Stimulated activated effector memory CD8-positive, alpha-beta T cell treated with anti-CD3 and anti-CD28 coated beads, Interleukin-12 subunit alpha, Interleukin-12 subunit beta, amount 100 ng/mL, for 72 hours (primary cell): ENCODE data around the gene PFDN2.

Experiments used
- ATAC-seq: fragments of 150-1000 bp; cut with Tn5 transposase; 2 replicates; pipeline ENCODE4 v1.10.0; 2021
- DNase-seq, 2 donors: peaks; one replicate each; pipeline ENCODE4 v3.0.0; 2021 to 2022; ENCODE audit warnings: low spot score in 2 of 2
- H3K27ac Mint-ChIP-seq: one replicate; pipeline ENCODE4 v1.8.0; 2022; ENCODE audit warnings: mild to moderate bottlenecking, mixed read lengths
- H3K36me3 Mint-ChIP-seq: one replicate; pipeline ENCODE4 v1.8.0; 2022; ENCODE audit warnings: mild to moderate bottlenecking, mixed read lengths
- H3K4me1 Mint-ChIP-seq: one replicate; pipeline ENCODE4 v1.8.0; 2022; ENCODE audit warnings: mixed read lengths
- H3K4me3 Mint-ChIP-seq: one replicate; pipeline ENCODE4 v1.8.0; 2022; ENCODE audit warnings: mild to moderate bottlenecking, mixed read lengths
- H3K9me3 Mint-ChIP-seq: one replicate; pipeline ENCODE4 v1.8.0; 2022; ENCODE audit warnings: mixed read lengths

The PFDN2 gene

DNA sequence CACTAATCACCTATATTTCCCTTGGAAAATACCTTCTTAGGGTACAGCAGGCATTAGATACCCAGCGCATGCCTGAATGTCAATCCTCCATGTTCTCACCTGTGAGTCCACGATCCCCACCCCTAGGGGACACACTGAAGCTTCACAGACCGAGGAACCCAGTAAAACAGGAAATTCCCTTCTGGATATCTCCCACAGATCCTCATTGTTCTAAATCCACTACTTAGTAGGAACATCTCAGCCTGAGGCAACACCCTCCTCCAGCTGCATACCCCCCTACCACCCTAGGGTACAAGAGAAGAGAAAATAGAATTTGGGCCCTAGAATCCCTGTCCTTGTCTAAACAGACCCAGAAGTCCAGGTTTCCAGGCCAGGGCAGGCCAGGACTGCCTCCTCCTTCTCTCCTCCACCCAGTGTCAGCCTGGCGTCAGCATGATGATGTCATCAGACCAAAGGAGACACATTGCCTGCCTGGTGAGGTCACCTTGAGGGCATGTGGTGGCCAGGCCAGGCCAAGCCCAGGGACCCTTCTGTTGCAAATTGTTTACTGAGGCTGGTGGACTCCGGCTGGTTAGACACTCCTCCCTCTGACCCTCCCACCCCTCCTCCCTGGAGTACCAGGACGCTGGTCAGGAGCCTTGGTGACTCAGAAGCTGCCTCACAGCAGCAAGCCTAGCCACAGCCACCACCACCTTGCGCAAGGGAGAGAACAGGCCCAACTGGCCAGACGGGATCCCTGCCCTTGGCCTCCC lies 34.7 kb downstream of the PFDN2 start:
- H3K27ac Mint-ChIP-seq = peak overlapping the region; percentile 32
- DNase-seq (no peak), ATAC-seq (peak; percentile 71)

DNA sequence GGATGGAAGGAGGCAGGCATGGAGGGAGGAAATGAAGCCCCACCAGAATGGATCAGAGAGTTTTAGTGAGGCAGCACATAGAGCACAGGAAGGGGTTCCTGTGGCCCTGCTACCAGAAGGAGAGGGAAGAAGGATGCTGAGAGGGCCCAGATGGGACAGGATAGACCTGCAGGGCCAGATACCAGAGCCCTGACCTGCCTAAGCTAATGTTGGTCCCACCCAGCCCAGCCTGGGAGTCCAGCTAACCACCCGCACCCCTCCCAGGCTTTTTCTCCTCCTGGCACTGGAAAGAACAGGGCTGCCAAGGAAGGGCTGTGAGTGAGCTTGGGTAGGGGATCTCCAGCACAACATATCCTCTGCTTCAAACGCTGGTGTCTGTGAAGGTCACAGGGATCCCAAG lies 35.4 kb downstream of the PFDN2 start:
- H3K9me3 Mint-ChIP-seq = no peaks in the 10 kb centered on the region
- ATAC-seq = no peak

More for the DNA sequence above, 34.7 kb downstream of the PFDN2 start:
- no peaks in the 10 kb centered on the region for H3K36me3 Mint-ChIP-seq
- no peaks in the 10 kb centered on the region for H3K9me3 Mint-ChIP-seq
- no peak overlapping the region for H3K4me3 Mint-ChIP-seq
- no peaks in the 10 kb centered on the region for H3K4me1 Mint-ChIP-seq

DNA sequence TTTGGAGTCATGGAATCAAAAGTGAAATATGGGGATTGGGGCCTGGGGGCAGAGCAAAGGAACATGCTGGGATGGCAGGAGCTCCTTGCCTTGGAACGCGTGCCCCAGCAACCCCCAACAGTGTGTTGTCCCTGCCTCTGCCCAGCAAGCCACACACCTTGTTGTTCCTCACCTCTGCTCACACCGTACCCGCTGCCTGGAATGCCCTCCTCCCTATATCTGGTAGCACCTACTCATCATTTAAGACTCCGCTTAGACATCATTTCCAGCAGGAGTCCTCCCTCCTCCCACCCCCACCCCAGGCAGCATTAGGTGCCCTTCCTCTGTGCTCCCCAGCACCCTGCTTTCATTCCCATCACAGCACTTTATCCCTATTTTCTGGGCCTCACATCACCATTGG lies 36.3 kb downstream of the PFDN2 start:
- H3K27ac Mint-ChIP-seq = no peak overlapping the region
- H3K9me3 Mint-ChIP-seq = no peaks in the 10 kb centered on the region
- H3K4me1 Mint-ChIP-seq = no peaks in the 10 kb centered on the region
- no peak for DNase-seq
- ATAC-seq = no peak
- H3K4me3 Mint-ChIP-seq = no peak overlapping the region
- H3K36me3 Mint-ChIP-seq = no peaks in the 10 kb centered on the region

More for the DNA sequence above, 35.4 kb downstream of the PFDN2 start:
- no peak overlapping the region for H3K4me3 Mint-ChIP-seq
- H3K36me3 Mint-ChIP-seq = no peaks in the 10 kb centered on the region
- peak overlapping the region; percentile 50 for H3K27ac Mint-ChIP-seq
- H3K4me1 Mint-ChIP-seq = no peaks in the 10 kb centered on the region
- DNase-seq = no peak

DNA sequence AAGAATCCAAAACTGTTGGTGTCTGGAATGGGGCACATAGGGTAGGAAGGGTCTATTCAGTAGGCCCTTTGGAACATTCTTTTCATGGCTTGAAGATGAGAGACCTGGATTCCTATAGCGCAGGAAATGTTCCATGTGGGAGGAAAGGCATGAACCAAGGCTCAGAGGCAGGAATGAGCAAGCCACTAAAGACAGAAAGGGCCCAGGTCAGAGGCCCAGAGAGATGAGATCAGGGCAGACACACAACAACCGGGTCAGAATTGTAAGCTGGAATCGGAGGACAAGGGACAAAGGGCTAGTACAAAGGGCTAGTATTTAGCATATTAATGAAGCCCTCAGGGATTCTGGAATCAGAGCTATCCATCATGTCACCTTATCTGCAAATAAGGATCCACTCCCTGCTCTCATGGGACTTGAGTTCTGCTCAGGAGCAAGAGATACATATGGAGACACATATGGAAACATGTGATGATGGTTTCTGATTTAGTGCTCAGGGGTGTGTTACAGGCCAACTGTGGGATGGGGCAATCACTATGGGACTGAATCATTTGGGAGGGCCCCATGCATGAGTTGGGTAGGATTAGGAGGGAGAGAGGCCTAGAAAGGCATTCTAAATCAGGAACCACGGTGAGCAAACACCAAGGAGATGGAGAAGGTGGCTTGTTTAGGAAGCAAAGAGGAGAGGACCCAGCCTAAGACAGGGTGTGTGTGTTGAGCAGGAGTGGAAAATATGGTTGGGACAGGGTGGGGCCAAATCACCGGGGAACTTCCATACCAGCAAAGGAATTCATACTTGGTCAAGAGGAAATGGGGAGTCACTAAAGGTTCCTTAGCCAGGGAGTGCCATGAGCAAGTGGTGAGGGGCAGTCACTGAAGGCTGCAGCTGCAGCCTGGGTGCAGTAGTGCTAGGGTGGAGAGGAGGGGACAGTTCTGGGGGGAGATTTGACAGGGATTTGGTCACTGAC lies 37.1 kb downstream of the PFDN2 start:
- H3K4me3 Mint-ChIP-seq = no peak overlapping the region
- peak overlapping the region; percentile 7 for H3K27ac Mint-ChIP-seq
- no peaks in the 10 kb centered on the region for H3K36me3 Mint-ChIP-seq
- ATAC-seq = no peak
- no peaks in the 10 kb centered on the region for H3K4me1 Mint-ChIP-seq
- DNase-seq = no peak
- no peaks in the 10 kb centered on the region for H3K9me3 Mint-ChIP-seq

DNA sequence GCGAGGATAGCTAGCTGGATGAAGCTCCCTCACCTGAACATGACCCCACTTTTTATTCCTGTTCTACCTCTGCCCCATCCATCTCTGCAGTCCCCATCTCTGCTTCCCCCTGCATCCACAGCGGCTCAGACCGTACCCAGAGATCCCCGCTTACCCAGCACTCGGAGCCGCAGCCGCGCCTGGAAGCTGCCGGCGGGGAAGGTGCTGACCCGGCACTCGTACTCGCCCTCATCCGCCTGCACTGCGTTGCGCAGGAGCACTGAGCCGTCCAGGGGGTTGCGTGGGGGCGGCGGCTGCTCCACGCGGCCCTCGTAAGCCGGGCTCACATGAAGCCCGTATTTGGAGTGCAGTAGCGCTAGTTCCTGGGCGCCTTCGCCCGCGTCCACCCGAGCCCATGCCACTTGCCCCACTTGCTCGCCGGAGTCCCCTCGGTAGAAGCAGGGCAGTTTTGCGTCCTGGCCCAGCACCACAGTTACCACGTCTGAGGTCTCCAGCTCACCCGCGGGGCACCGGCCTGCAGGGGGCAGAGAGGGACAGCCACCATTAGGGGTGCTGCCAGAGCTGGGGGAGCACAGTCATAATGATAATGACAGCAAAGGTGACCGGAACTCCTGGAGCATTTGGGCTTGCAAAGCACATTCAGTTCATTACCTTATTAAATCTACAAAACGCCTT lies 38.3 kb downstream of the PFDN2 start:
- Mint-ChIP-seq H3K27ac (no peak overlapping the region), H3K4me3 (no peak overlapping the region), H3K36me3 (no peaks in the 10 kb centered on the region), H3K9me3 (no peaks in the 10 kb centered on the region), H3K4me1 (peaks cover under 1% of the 10 kb centered on the region)
- no peak for DNase-seq
- no peak for ATAC-seq

DNA sequence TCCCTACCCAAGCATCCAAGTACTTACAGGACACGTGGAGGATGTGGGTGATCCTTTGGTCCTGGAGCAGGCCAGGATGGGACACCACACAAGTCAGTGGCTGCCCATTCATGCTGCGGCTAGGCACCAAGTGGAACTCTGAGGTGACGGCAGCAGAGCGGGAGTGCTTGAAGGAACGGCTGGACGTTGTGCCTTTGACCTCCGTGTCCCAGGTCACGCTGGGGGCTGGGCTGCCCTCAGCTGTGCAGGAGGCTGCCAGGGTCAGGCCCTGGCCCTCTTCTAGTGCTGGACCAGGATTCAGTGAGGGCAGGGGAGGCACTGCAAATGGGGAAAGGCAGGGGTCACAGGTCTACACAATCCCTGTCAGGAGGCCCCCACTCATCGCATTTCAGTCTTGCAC lies 40.4 kb downstream of the PFDN2 start:
- no peak overlapping the region for H3K27ac Mint-ChIP-seq
- ATAC-seq = no peak
- no peak for DNase-seq
- peaks cover 12% of the 10 kb centered on the region for H3K4me1 Mint-ChIP-seq
- no peaks in the 10 kb centered on the region for H3K36me3 Mint-ChIP-seq
- no peaks in the 10 kb centered on the region for H3K9me3 Mint-ChIP-seq
- H3K4me3 Mint-ChIP-seq = no peak overlapping the region

DNA sequence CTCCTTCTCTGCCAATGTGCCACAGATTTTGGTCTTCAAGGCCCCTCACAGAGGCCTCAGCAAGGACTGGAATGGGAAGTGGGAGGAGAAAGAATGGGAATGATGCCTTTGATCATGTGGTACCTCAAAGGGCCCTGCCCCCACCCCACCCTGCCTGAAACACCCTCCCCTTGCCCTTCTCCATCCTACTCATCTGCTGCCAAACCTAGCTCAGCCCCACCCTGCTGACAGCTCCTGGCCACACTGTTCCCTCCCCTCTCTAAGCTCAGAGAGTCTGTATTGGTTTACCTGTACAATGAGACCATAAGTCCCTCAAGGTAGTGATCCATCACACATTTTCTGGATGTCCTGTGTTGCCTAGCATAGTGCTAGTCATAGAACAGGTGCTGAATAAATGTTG lies 41.4 kb downstream of the PFDN2 start:
- no peaks in the 10 kb centered on the region for H3K9me3 Mint-ChIP-seq
- DNase-seq = no peak
- H3K36me3 Mint-ChIP-seq = no peaks in the 10 kb centered on the region

DNA sequence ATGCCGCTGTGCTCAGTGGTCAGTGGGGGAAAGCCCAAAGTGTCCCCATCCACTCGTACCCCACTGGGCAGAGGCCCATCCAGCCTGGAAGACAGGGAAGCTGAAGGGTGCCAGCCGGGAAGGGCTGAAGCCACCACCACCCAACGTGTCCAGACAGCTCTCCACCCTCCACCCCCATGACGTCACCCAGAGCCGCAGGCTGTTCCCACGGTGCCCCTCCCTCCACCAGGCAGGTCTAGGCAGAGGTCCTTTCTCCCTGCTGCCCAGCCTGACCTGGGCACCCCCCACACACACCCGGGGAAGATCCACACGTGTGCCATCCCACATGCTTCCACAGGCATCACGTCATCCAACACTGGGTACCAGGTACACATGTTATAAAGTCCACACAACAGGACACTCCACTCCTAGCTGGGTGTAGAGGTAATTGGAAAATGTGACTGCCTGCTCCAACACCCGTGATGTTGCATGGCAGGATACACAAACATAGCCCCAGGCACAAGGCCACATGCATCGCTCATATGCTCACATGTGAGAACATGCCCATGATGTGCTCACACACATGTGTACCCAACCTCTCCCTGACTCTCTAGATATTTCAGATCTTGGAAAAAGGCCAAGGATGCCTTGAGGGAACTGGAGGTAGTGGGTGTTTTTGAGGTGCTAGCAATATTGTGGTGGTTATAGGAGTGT lies 43.0 kb downstream of the PFDN2 start:
- no peaks in the 10 kb centered on the region for H3K9me3 Mint-ChIP-seq
- DNase-seq (no peak), ATAC-seq (no peak)
- H3K36me3 Mint-ChIP-seq = peaks cover 5% of the 10 kb centered on the region
- H3K4me3 Mint-ChIP-seq = no peak overlapping the region
- H3K4me1 Mint-ChIP-seq = peaks cover 38% of the 10 kb centered on the region
- H3K27ac Mint-ChIP-seq = peak overlapping the region; percentile 43

More for the DNA sequence above, 41.4 kb downstream of the PFDN2 start:
- no peak overlapping the region for H3K27ac Mint-ChIP-seq
- no peak for ATAC-seq
- H3K4me3 Mint-ChIP-seq = no peak overlapping the region
- H3K4me1 Mint-ChIP-seq = peaks cover 22% of the 10 kb centered on the region

DNA sequence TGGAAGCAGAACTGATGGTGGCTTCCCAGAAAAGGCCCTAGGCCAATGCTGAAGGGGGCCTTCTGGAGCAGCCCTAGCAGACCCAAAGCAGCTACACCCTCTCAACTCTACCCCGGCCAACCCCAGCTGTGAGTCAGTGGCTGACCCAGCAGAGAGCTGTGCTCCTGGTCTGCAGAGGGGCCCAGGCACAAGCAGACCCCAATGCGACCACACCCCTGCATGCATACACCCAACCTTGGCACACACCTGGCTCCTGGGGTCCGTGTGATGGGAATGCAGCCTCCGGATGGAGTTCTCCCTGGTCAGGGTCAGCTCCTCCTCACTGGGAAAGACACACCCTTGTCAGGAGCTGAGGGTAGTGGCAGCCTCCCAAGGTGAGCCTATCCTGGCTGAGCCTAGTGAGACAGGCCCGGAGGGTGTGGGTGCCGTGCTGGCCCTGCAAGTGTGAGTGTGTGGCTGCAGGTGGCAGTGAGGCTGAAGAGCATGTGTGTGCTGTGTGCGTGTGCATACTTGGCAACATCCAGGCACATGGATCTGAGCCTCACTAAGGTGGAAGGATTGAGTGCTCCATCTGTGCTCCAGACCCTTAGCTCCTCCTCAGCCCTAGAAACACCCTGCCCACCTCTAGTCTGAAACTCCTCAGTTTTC lies 44.2 kb downstream of the PFDN2 start:
- H3K27ac Mint-ChIP-seq = peak overlapping the region; percentile 27
- H3K9me3 Mint-ChIP-seq = no peaks in the 10 kb centered on the region
- H3K36me3 Mint-ChIP-seq = peaks cover 17% of the 10 kb centered on the region
- ATAC-seq = no peak
- no peak for DNase-seq
- H3K4me3 Mint-ChIP-seq = no peak overlapping the region
- peaks cover 47% of the 10 kb centered on the region for H3K4me1 Mint-ChIP-seq

DNA sequence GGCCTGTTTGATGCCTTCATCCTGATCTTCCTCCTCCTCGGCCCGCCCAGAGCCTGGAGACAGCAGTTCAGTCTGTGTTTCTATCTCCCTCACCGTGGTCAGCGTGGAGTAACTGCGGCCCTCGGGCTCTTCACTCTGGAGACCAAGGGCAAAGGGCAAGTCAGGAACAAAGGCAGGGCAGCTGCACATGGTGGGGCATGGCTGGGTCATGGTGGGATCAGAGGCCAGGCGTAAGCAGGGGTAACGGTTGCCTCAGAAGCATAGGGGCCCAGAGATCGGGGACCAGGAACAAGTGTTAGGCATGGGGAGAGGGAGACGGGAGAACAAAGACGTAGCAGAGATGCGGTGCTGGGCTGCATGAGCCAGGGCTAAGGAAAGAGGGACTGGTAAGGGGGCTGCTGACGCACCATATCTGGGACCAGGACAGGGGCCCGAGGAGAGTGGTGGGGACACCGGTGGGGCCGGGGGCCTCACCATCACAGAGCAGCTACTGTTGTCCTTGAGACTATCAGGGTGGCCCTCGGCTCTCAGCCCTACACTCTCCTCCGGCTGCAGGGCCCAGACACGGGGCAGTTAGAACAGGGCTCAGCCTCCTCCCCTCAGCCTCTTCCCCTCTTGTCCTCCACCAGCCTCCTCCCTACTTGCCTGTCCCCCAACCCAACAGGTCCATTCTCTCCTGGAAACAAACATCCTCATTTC lies 44.9 kb downstream of the PFDN2 start:
- H3K4me1 Mint-ChIP-seq = peaks cover 54% of the 10 kb centered on the region
- H3K36me3 Mint-ChIP-seq = peaks cover 24% of the 10 kb centered on the region
- ATAC-seq (no peak), DNase-seq (no peak)
- H3K9me3 Mint-ChIP-seq = no peaks in the 10 kb centered on the region
- peak overlapping the region; percentile 27 for H3K27ac Mint-ChIP-seq
- no peak overlapping the region for H3K4me3 Mint-ChIP-seq

DNA sequence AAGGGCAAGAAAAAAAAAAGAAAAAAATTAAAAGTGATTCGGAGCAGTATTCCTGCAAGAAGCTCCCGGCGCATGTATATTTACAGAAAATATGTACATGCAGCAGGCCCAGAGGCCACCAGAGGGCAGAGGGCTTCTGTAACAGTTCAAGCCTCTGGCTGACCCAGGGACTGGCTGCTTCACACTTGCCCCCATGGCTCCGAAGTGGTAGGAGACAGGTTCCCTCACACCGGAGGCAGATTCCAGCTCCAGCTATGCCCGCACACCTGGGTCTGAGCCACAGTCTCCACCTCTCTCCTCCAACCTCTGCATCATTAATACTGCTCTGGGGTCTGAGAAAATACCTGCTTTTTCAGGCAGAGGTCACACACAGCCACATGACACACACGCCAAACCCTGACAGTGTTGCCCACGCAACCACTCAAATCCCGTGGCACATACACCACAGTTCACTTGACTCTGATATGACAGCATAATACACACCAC lies 45.9 kb downstream of the PFDN2 start:
- DNase-seq = peak in 1 of 2 donors; percentile 65
- peak overlapping the region; percentile 27 for H3K27ac Mint-ChIP-seq
- peaks cover 64% of the 10 kb centered on the region for H3K4me1 Mint-ChIP-seq
- no peak overlapping the region for H3K4me3 Mint-ChIP-seq
- ATAC-seq = peak; percentile 7
- H3K9me3 Mint-ChIP-seq = no peaks in the 10 kb centered on the region
- peaks cover 33% of the 10 kb centered on the region for H3K36me3 Mint-ChIP-seq

DNA sequence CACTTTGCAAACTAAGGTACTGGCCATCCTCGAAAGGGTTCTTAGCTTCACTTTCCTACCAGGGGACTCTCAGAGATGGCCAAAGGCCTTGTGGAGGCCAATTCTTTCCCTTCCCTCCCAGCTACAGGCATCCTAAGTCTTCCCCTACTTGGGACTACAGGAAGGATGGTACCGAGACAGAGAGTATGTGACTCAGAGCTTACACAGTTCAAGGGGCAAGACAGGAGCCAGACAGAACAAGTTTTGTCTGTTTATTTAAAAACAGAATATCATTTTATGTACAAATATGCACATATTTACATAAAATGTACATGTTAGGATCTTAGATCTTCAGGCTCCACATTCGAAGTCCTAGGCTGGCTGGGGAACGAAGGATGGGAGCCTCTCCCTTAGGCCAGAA lies 47.1 kb downstream of the PFDN2 start:
- H3K4me3 Mint-ChIP-seq = peak overlapping the region; percentile 82
- H3K27ac Mint-ChIP-seq = peak overlapping the region; percentile 95
- H3K9me3 Mint-ChIP-seq = no peaks in the 10 kb centered on the region
- peaks cover 45% of the 10 kb centered on the region for H3K36me3 Mint-ChIP-seq
- no peak for DNase-seq
- peaks cover 75% of the 10 kb centered on the region for H3K4me1 Mint-ChIP-seq
- ATAC-seq = no peak

DNA sequence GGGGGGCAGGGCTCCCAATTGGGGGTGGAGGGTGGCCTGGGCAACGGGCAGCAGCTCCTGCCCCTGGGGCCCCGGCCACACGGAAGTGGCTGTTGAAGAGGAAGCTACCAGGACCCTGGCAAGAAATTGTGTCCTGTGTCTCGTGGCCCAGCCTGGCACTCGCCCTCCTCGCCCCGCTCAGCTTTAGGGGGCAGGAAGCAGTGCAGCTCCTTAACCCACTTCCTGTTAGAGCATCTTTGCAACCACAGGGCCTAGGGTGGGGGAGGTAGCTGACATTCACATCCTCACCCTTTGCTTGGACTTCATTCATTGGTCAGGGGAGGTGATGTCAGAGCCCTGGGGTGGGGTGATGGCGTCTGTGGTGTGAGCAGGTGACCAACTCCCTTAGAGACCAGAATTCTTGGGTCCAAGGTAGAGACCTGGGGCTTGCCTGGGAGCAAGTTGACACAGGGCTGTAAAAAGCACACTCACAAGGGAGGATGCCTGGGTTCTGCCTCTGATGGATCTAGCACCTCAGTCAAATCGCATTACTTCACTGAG lies 48.0 kb downstream of the PFDN2 start, which contains the start of gene ARHGAP30:
Gene ARHGAP30, minus strand, starts transcription at position 161 of the 540 bp plus-strand sequence. CDS start 267 bp downstream, outside the sequence.
- Mint-ChIP-seq H3K27ac (peak within 1 kb of the TSS; percentile 95), H3K36me3 (peaks cover 55% of the 10 kb centered on the region), H3K4me1 (peaks cover 77% of the 10 kb centered on the region), H3K9me3 (no peaks in the 10 kb centered on the region), H3K4me3 (peak within 1 kb of the TSS; percentile 82)
- peak; percentile 60 to 91 for DNase-seq
- peak; percentile 88 for ATAC-seq
